ENCODE data around the gene PHC2.

PHC2 gene

DNA sequence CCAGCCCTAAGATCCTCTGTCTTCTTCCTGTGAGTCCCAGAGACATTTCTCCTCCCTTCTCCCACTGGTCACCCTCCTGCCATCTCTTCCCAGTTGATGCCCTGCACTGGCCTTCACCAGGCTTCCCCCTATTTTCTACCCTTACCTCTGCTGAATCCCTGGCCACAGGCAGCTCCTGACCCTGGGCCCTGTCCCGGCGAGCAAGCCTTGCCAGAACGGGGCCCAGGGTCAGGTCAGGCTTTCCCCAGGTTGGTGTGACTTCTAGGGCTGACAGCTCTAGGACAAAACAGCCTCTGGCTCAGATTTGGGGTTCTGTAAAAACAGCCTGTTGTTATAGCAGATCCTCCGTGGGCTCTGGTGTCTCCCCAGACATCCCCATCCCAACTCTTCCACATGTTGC lies 57.3 kb downstream of the PHC2 start:
- H3K9ac ChIP-seq (ENCODE audit: low read length), result no peak overlapping the region
- TF ChIP-seq EZH2 (optimal IDR thresholded peaks at IDR 0.05; ENCODE audit: low read depth, low read length) (no peak), EZH2phosphoT487 (IDR thresholded peaks at IDR 0.05; ENCODE audit: low read length) (no peak)
- no peaks in the 10 kb centered on the region for H3K9me3 ChIP-seq (replicated peaks; ENCODE audit: insufficient read depth, low read length)
- H3K36me3 ChIP-seq (replicated peaks; ENCODE audit: insufficient read depth, low read length), result no peaks in the 10 kb centered on the region
- no peak overlapping the region for H3K4me3 ChIP-seq (ENCODE audit: low read length)
- no peak overlapping the region for H3K27ac ChIP-seq (ENCODE audit: low read length)
- no peaks in the 10 kb centered on the region for H4K20me1 ChIP-seq (ENCODE audit: insufficient read depth, low read length)
- DNase-seq, result no peak
- no peak overlapping the region for H3K4me2 ChIP-seq (ENCODE audit: low read depth, low read length)
- no peaks in the 10 kb centered on the region for H3K4me1 ChIP-seq (ENCODE audit: low read length)
- H2AFZ ChIP-seq (ENCODE audit: low read length), result no peak overlapping the region
- no peaks in the 10 kb centered on the region for H3K79me2 ChIP-seq (ENCODE audit: low read length)
- no peaks in the 10 kb centered on the region for H3F3A ChIP-seq (ENCODE audit: insufficient read depth, low read length)
- H3K9me2 ChIP-seq (replicated peaks; ENCODE audit: insufficient read depth, low read length), result no peaks in the 10 kb centered on the region
- no peaks in the 10 kb centered on the region for H3K27me3 ChIP-seq (replicated peaks; ENCODE audit: insufficient read depth, low read length)

DNA sequence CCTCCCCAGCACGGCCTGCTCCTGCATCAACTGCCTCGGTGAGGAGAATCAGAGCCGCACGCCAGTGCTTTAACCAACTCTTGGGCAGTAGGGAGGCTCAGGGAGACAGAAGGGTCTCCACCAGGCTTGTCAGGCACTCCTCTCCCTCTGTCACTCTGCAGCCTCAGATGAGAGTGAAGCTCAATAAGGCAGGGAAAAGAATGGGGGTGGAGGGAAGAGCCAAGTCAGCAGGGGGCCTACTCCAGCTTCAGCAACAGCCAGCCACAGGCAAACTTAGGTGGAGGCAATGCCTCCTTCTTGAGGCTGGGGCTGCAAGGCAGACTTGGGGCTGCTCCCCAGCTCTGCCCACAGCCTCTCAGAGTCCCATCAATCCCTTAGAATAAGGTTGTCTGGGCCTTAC lies 58.2 kb downstream of the PHC2 start:
- TF ChIP-seq, protein P1, sequence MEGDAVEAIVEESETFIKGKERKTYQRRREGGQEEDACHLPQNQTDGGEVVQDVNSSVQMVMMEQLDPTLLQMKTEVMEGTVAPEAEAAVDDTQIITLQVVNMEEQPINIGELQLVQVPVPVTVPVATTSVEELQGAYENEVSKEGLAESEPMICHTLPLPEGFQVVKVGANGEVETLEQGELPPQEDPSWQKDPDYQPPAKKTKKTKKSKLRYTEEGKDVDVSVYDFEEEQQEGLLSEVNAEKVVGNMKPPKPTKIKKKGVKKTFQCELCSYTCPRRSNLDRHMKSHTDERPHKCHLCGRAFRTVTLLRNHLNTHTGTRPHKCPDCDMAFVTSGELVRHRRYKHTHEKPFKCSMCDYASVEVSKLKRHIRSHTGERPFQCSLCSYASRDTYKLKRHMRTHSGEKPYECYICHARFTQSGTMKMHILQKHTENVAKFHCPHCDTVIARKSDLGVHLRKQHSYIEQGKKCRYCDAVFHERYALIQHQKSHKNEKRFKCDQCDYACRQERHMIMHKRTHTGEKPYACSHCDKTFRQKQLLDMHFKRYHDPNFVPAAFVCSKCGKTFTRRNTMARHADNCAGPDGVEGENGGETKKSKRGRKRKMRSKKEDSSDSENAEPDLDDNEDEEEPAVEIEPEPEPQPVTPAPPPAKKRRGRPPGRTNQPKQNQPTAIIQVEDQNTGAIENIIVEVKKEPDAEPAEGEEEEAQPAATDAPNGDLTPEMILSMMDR (IDR thresholded peaks at IDR 0.05; ENCODE audit: low read length), result no peak
- no peak for TF ChIP-seq EZH2 (optimal IDR thresholded peaks at IDR 0.05; ENCODE audit: low read depth, low read length)
- TF ChIP-seq EZH2phosphoT487 (IDR thresholded peaks at IDR 0.05; ENCODE audit: low read length), result no peak
- Histone ChIP-seq H3K9me3 (replicated peaks; ENCODE audit: insufficient read depth, low read length) (no peaks in the 10 kb centered on the region), H3K4me1 (ENCODE audit: low read length) (no peaks in the 10 kb centered on the region), H3K27ac (ENCODE audit: low read length) (no peak overlapping the region), H3K79me2 (ENCODE audit: low read length) (no peaks in the 10 kb centered on the region), H3K9ac (ENCODE audit: low read length) (no peak overlapping the region), H3K27me3 (replicated peaks; ENCODE audit: insufficient read depth, low read length) (no peaks in the 10 kb centered on the region), H3K36me3 (replicated peaks; ENCODE audit: insufficient read depth, low read length) (no peaks in the 10 kb centered on the region), H3K4me3 (ENCODE audit: low read length) (no peak overlapping the region), H4K20me1 (ENCODE audit: insufficient read depth, low read length) (no peaks in the 10 kb centered on the region), H3K9me2 (replicated peaks; ENCODE audit: insufficient read depth, low read length) (no peaks in the 10 kb centered on the region), H3K4me2 (ENCODE audit: low read depth, low read length) (no peak overlapping the region), H3F3A (ENCODE audit: insufficient read depth, low read length) (no peaks in the 10 kb centered on the region), H2AFZ (ENCODE audit: low read length) (no peak overlapping the region)
- DNase-seq, result no peak

DNA sequence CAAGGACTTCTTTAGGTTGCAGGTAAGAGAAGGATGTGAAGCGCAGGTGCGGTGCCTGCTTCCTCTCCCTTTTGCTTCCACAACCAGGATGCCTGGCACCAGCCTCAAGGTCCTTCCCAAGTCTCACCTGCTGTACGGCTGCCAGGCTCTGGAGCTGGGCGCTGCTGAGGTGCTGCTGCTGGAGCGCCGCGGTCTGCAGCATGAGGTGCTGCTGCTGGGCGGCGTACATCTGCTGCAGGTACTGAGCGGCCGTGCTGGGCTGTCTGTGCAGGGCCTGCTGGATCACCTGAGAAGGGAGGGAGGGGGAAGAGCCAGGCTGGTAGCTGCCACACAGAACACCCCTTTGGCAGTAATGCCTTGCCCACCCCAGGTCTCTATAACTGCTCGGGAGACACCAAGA lies 58.7 kb downstream of the PHC2 start:
- Histone ChIP-seq H3K4me2 (ENCODE audit: low read depth, low read length) (no peak overlapping the region), H3K27ac (ENCODE audit: low read length) (no peak overlapping the region), H3F3A (ENCODE audit: insufficient read depth, low read length) (no peaks in the 10 kb centered on the region), H3K79me2 (ENCODE audit: low read length) (no peaks in the 10 kb centered on the region), H3K9me2 (replicated peaks; ENCODE audit: insufficient read depth, low read length) (no peaks in the 10 kb centered on the region), H3K9ac (ENCODE audit: low read length) (no peak overlapping the region), H4K20me1 (ENCODE audit: insufficient read depth, low read length) (no peaks in the 10 kb centered on the region), H3K36me3 (replicated peaks; ENCODE audit: insufficient read depth, low read length) (no peaks in the 10 kb centered on the region), H3K4me3 (ENCODE audit: low read length) (no peak overlapping the region), H3K4me1 (ENCODE audit: low read length) (no peaks in the 10 kb centered on the region), H2AFZ (ENCODE audit: low read length) (no peak overlapping the region), H3K27me3 (replicated peaks; ENCODE audit: insufficient read depth, low read length) (no peaks in the 10 kb centered on the region), H3K9me3 (replicated peaks; ENCODE audit: insufficient read depth, low read length) (no peaks in the 10 kb centered on the region)
- no peak for TF ChIP-seq EZH2phosphoT487 (IDR thresholded peaks at IDR 0.05; ENCODE audit: low read length)
- TF ChIP-seq, protein P1 (IDR thresholded peaks at IDR 0.05; ENCODE audit: low read length), result no peak
- TF ChIP-seq EZH2 (optimal IDR thresholded peaks at IDR 0.05; ENCODE audit: low read depth, low read length), result no peak
- no peak for DNase-seq

DNA sequence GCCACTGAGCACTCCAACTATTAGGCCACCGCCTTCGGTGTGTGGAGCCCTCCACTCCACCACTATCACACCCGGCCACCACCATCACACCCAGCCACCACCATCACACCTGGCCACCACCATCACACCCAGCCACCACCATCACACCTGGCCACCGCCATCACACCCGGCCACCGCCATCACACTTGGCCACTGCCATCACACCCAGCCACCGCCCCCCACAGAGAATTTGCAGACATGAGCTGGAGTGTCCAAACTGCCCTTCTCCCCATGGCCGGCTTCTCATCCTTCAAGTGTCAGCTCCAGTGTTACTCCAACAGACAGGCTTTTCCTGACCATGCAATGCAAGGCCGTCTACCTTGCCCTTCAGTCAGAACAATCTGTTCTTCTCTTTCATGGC lies 59.6 kb downstream of the PHC2 start:
- Histone ChIP-seq H3K27ac (ENCODE audit: low read length) (no peak overlapping the region), H3K27me3 (replicated peaks; ENCODE audit: insufficient read depth, low read length) (no peaks in the 10 kb centered on the region), H3K4me2 (ENCODE audit: low read depth, low read length) (no peak overlapping the region), H3F3A (ENCODE audit: insufficient read depth, low read length) (no peaks in the 10 kb centered on the region), H2AFZ (ENCODE audit: low read length) (no peak overlapping the region), H3K4me1 (ENCODE audit: low read length) (no peaks in the 10 kb centered on the region), H3K4me3 (ENCODE audit: low read length) (no peak overlapping the region), H3K36me3 (replicated peaks; ENCODE audit: insufficient read depth, low read length) (no peaks in the 10 kb centered on the region), H3K9ac (ENCODE audit: low read length) (no peak overlapping the region), H4K20me1 (ENCODE audit: insufficient read depth, low read length) (no peaks in the 10 kb centered on the region), H3K9me2 (replicated peaks; ENCODE audit: insufficient read depth, low read length) (no peaks in the 10 kb centered on the region), H3K79me2 (ENCODE audit: low read length) (no peaks in the 10 kb centered on the region), H3K9me3 (replicated peaks; ENCODE audit: insufficient read depth, low read length) (no peaks in the 10 kb centered on the region)
- no peak for DNase-seq
- TF ChIP-seq EZH2phosphoT487 (IDR thresholded peaks at IDR 0.05; ENCODE audit: low read length) (no peak), EZH2 (optimal IDR thresholded peaks at IDR 0.05; ENCODE audit: low read depth, low read length) (no peak)
- TF ChIP-seq, protein P1 (IDR thresholded peaks at IDR 0.05; ENCODE audit: low read length), result no peak
